Activated CD4-positive, alpha-beta T cell treated with anti-CD3 and anti-CD28 coated beads, Interleukin-2, amount 10 ng/mL, durations not matched to agents 7 days and 5 days (primary cell): ENCODE data around the gene SNX7. TPM values are rescaled to one million over a fixed set of nuclear protein-coding genes. Genes with fewer than 3 reads are reported as not detected.
A peak's percentile ranks its signal among the peaks of the same experiment; 100 is the strongest.

Experiments used
- CTCF ChIA-PET: fragments of 350-600 bp; sonication (Branson Sonifier 250); formaldehyde crosslinking; loops from one replicate; lab custom pipeline; 2021; ENCODE audit warnings: antibody characterized with exemption; lab: Charles Lee
- POLR2A ChIA-PET: fragments of 350-600 bp; sonication (Branson Sonifier 250); formaldehyde crosslinking; loops from one replicate; lab custom pipeline; 2021; ENCODE audit warnings: antibody characterized with exemption; lab: Charles Lee
- DNase-seq: peaks from one replicate; pipeline ENCODE4 v3.0.0-alpha.2; 2020
- H3K27ac Mint-ChIP-seq: one replicate; pipeline ENCODE4 v1.8.0; 2021; ENCODE audit warnings: mild to moderate bottlenecking, moderate library complexity, mixed read lengths
- H3K27me3 Mint-ChIP-seq: one replicate; pipeline ENCODE4 v1.8.0; 2021; ENCODE audit warnings: mixed read lengths
- H3K36me3 Mint-ChIP-seq: one replicate; pipeline ENCODE4 v1.8.0; 2021; ENCODE audit warnings: low read depth, mixed read lengths
- H3K4me1 Mint-ChIP-seq: one replicate; pipeline ENCODE4 v1.8.0; 2021; ENCODE audit warnings: mixed read lengths
- H3K4me3 Mint-ChIP-seq: one replicate; pipeline ENCODE4 v1.8.0; 2021; ENCODE audit warnings: mild to moderate bottlenecking, moderate library complexity, mixed read lengths
- H3K9me3 Mint-ChIP-seq: one replicate; pipeline ENCODE4 v1.8.0; 2021; ENCODE audit warnings: mixed read lengths
- total RNA-seq, 2 experiments: library from RNA; stranded (reverse); gene quantifications; one replicate each; pipeline ENCODE4 v1.2.3, GENCODE V29; 2021

Gene SNX7
- total RNA-seq, 2 experiments from 2014 or later: not detected

GRCh38 chr1:98749152-98749756 is 87.7 kb downstream of the SNX7 start:
- no peak for DNase-seq
- Mint-ChIP-seq H3K27me3 (peaks cover 3% of the 10 kb centered on the region), H3K27ac (no peak overlapping the region), H3K4me1 (no peaks in the 10 kb centered on the region), H3K4me3 (no peak overlapping the region), H3K36me3 (no peaks in the 10 kb centered on the region), H3K9me3 (no peaks in the 10 kb centered on the region)
- ChIA-PET CTCF (interaction anchor here (0.6 kb wide), 1 partner anchor 642 kb away, joined by 3 read pairs; no protein-coding TSS in a partner anchor), POLR2A (no interaction called here)

GRCh38 chr1:98754176-98754575 is 92.7 kb downstream of the SNX7 start:
- Mint-ChIP-seq H3K9me3 (no peaks in the 10 kb centered on the region), H3K27me3 (peaks cover 3% of the 10 kb centered on the region)
- no peak for DNase-seq

GRCh38 chr1:98761219-98761865 is 99.8 kb downstream of the SNX7 start:
- H3K27ac Mint-ChIP-seq: no peak overlapping the region
- CTCF ChIA-PET: no interaction called here
- DNase-seq: no peak
- POLR2A ChIA-PET: no interaction called here
- no peaks in the 10 kb centered on the region for H3K36me3 Mint-ChIP-seq
- no peaks in the 10 kb centered on the region for H3K27me3 Mint-ChIP-seq
- peaks cover 3% of the 10 kb centered on the region for H3K4me1 Mint-ChIP-seq
- H3K9me3 Mint-ChIP-seq: no peaks in the 10 kb centered on the region
- no peak overlapping the region for H3K4me3 Mint-ChIP-seq

More at GRCh38 chr1:98754176-98754575, 92.7 kb downstream of the SNX7 start:
- Mint-ChIP-seq H3K4me3 (no peak overlapping the region), H3K4me1 (no peaks in the 10 kb centered on the region), H3K36me3 (no peaks in the 10 kb centered on the region), H3K27ac (no peak overlapping the region)
- ChIA-PET CTCF (no interaction called here), POLR2A (no interaction called here)

- Mint-ChIP-seq H3K9me3 (no peaks in the 10 kb centered on the region), H3K27me3 (no peaks in the 10 kb centered on the region), H3K4me3 (no peak overlapping the region), H3K27ac (no peak overlapping the region), H3K36me3 (no peaks in the 10 kb centered on the region), H3K4me1 (peaks cover 3% of the 10 kb centered on the region)
- ChIA-PET CTCF (no interaction called here), POLR2A (no interaction called here)
- DNase-seq: no peak
Measured at GRCh38 chr1:98763488-98764150, 102.1 kb downstream of the SNX7 start.

GRCh38 chr1:98764485-98764884 is 103.0 kb downstream of the SNX7 start:
- H3K9me3 Mint-ChIP-seq: no peaks in the 10 kb centered on the region
- no peak overlapping the region for H3K27ac Mint-ChIP-seq
- DNase-seq: no peak
- no peaks in the 10 kb centered on the region for H3K36me3 Mint-ChIP-seq
- ChIA-PET CTCF (no interaction called here), POLR2A (no interaction called here)
- H3K4me3 Mint-ChIP-seq: no peak overlapping the region
- no peaks in the 10 kb centered on the region for H3K27me3 Mint-ChIP-seq
- peaks cover 3% of the 10 kb centered on the region for H3K4me1 Mint-ChIP-seq

GRCh38 chr1:98766255-98766654 is 104.7 kb downstream of the SNX7 start:
- ChIA-PET CTCF (interaction anchor here (0.6 kb wide), 1 partner anchor 268 kb away, joined by 7 read pairs; no protein-coding TSS in a partner anchor), POLR2A (no interaction called here)
- Mint-ChIP-seq H3K9me3 (no peaks in the 10 kb centered on the region), H3K36me3 (no peaks in the 10 kb centered on the region), H3K4me1 (peaks cover 3% of the 10 kb centered on the region), H3K27ac (no peak overlapping the region), H3K27me3 (no peaks in the 10 kb centered on the region), H3K4me3 (no peak overlapping the region)
- DNase-seq: no peak

GRCh38 chr1:98769162-98769561 is 107.6 kb downstream of the SNX7 start:
- ChIA-PET CTCF (no interaction called here), POLR2A (no interaction called here)
- Mint-ChIP-seq H3K27ac (no peak overlapping the region), H3K27me3 (peaks cover 3% of the 10 kb centered on the region), H3K36me3 (no peaks in the 10 kb centered on the region), H3K4me1 (no peaks in the 10 kb centered on the region), H3K9me3 (no peaks in the 10 kb centered on the region), H3K4me3 (no peak overlapping the region)
- no peak for DNase-seq

GRCh38 chr1:98781906-98782305 is 120.4 kb downstream of the SNX7 start:
- ChIA-PET POLR2A (no interaction called here), CTCF (no interaction called here)
- Mint-ChIP-seq H3K27me3 (peaks cover 2% of the 10 kb centered on the region), H3K27ac (no peak overlapping the region), H3K4me3 (no peak overlapping the region), H3K4me1 (no peaks in the 10 kb centered on the region), H3K36me3 (no peaks in the 10 kb centered on the region), H3K9me3 (peaks cover 8% of the 10 kb centered on the region)
- DNase-seq: no peak

GRCh38 chr1:98783821-98784220 is 122.3 kb downstream of the SNX7 start:
- peaks cover 5% of the 10 kb centered on the region for H3K27me3 Mint-ChIP-seq
- ChIA-PET POLR2A (no interaction called here), CTCF (no interaction called here)
- peaks cover 8% of the 10 kb centered on the region for H3K9me3 Mint-ChIP-seq
- no peak for DNase-seq
- no peak overlapping the region for H3K4me3 Mint-ChIP-seq
- H3K4me1 Mint-ChIP-seq: no peaks in the 10 kb centered on the region
- no peaks in the 10 kb centered on the region for H3K36me3 Mint-ChIP-seq
- no peak overlapping the region for H3K27ac Mint-ChIP-seq

GRCh38 chr1:98791498-98791897 is 130.0 kb downstream of the SNX7 start:
- no peak for DNase-seq
- ChIA-PET POLR2A (no interaction called here), CTCF (interaction anchor here (0.6 kb wide), 1 partner anchor 957 kb away, joined by 3 read pairs; no protein-coding TSS in a partner anchor)
- peaks cover 4% of the 10 kb centered on the region for H3K4me1 Mint-ChIP-seq
- H3K27ac Mint-ChIP-seq: no peak overlapping the region
- no peak overlapping the region for H3K4me3 Mint-ChIP-seq
- no peaks in the 10 kb centered on the region for H3K9me3 Mint-ChIP-seq
- H3K36me3 Mint-ChIP-seq: no peaks in the 10 kb centered on the region
- peaks cover 5% of the 10 kb centered on the region for H3K27me3 Mint-ChIP-seq

- no peaks in the 10 kb centered on the region for H3K9me3 Mint-ChIP-seq
- H3K4me1 Mint-ChIP-seq: peaks cover 9% of the 10 kb centered on the region
- CTCF ChIA-PET: no interaction called here
- no peak for DNase-seq
- POLR2A ChIA-PET: no interaction called here
- no peak overlapping the region for H3K27ac Mint-ChIP-seq
- peaks cover 5% of the 10 kb centered on the region for H3K27me3 Mint-ChIP-seq
- no peaks in the 10 kb centered on the region for H3K36me3 Mint-ChIP-seq
- no peak overlapping the region for H3K4me3 Mint-ChIP-seq
Measured at GRCh38 chr1:98792123-98792522, 130.6 kb downstream of the SNX7 start.

GRCh38 chr1:98793136-98793535 is 131.6 kb downstream of the SNX7 start:
- Mint-ChIP-seq H3K4me1 (peaks cover 19% of the 10 kb centered on the region), H3K27ac (no peak overlapping the region), H3K27me3 (no peaks in the 10 kb centered on the region), H3K9me3 (no peaks in the 10 kb centered on the region), H3K36me3 (no peaks in the 10 kb centered on the region), H3K4me3 (no peak overlapping the region)
- POLR2A ChIA-PET: no interaction called here
- CTCF ChIA-PET: interaction anchor here (1.5 kb wide), 1 partner anchor 14 kb away, joined by 4 read pairs; no protein-coding TSS in a partner anchor
- no peak for DNase-seq

GRCh38 chr1:98794196-98794886 is 132.8 kb downstream of the SNX7 start:
- Mint-ChIP-seq H3K4me3 (no peak overlapping the region), H3K9me3 (no peaks in the 10 kb centered on the region), H3K27me3 (no peaks in the 10 kb centered on the region), H3K4me1 (peaks cover 23% of the 10 kb centered on the region), H3K27ac (no peak overlapping the region), H3K36me3 (no peaks in the 10 kb centered on the region)
- ChIA-PET POLR2A (no interaction called here), CTCF (interaction anchor here (0.6 to 1.5 kb wide), 6 partner anchors 15 to 525 kb away, joined by 3 to 4 read pairs (median 4); no protein-coding TSS in a partner anchor)
- DNase-seq: peak; percentile 65
